ENCODE results near the gene CHL1.

- TF ChIP-seq EZH2 (IDR thresholded peaks at IDR 0.05) (no peak), POLR2AphosphoS5 (IDR thresholded peaks at IDR 0.05; ENCODE audit: borderline replicate concordance, low read depth, low read length) (no peak), FOXP2 (optimal IDR thresholded peaks at IDR 0.05; ENCODE audit: control extremely low read depth, extremely low read length, insufficient read depth) (no peak)
Observed at GRCh38 chr3:194001-194400, 2.6 kb upstream of the CHL1 start.
